HG02623 (cell line): Measurements from ENCODE around the gene CSAD.

Experiments used
- ATAC-seq: cut with Tn5 transposase; IDR thresholded peaks from one replicate; pipeline ENCODE4 v1.9.1; 2021; ENCODE audit warnings: moderate library complexity; ENCODE audit not compliant: unreplicated experiment

The CSAD gene, protein sequence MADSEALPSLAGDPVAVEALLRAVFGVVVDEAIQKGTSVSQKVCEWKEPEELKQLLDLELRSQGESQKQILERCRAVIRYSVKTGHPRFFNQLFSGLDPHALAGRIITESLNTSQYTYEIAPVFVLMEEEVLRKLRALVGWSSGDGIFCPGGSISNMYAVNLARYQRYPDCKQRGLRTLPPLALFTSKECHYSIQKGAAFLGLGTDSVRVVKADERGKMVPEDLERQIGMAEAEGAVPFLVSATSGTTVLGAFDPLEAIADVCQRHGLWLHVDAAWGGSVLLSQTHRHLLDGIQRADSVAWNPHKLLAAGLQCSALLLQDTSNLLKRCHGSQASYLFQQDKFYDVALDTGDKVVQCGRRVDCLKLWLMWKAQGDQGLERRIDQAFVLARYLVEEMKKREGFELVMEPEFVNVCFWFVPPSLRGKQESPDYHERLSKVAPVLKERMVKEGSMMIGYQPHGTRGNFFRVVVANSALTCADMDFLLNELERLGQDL

GRCh38 chr12:53180220-53180930, at the start of gene CSAD, which contains the start of gene ZNF740:
TSS of gene CSAD (minus strand) at chr12:53180925. CDS start at chr12:53173470, 7,455 bp downstream.
TSS of gene ZNF740 (plus strand) at chr12:53180722. CDS start at chr12:53181984, 1,262 bp downstream.
- peak; percentile 85 for ATAC-seq

DNA sequence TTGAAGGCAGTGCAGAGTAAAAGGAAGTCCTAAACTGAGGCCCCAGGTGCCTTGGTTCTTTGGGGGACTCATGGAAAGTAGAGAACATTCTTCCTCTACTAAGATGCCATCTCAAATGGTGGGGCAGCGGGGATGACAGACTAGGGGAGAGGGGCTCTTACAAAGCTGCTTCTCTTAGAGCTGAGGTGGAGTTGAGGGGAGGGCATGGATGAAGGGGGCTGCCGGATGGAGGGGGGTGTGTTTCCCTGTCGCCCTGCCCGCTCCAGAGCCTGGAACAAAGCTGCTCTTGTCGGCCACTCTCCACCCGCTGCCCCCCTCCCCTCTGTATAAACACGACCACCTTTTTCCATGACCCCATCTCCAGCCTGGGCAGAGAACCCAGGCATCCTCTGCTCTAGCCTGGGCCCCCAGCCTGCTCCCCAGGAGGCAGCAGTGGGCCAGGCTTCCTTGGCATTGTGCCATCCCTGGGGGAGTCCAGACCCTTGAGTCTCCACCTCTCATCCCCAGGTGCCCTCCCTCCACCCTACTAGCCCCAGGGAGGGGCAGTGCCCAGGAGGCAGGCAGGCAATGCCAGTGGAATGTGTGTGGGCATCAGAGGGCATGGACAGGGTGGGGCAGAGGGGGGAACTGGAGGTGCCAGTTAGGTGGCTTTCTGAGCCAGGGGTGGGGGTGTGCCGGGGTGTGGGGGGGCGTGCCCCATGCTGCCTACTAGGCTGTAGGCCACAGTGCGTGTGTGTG, 49.6 kb upstream of the CSAD start:
- ATAC-seq: no peak

DNA sequence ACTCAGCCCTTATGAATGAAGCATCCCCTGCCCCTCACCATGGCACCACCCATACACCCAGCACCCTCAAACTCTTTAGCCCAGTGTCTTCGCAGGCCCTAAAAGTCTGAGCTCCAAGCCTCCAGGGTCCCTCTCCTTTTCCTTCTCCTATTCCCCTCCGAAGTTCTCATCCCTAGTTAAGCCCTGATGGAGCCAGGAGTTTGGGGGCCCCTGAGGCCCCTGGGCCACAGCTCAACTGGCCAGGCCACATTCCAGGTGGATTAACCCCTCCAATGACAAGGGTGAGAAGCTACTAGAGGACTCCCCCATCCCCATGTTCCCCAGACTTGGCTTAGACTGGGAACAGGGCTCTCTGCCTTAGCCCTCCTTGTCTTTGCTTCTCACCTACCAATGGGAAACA, 48.7 kb upstream of the CSAD start:
- ATAC-seq: no peak

- ATAC-seq: no peak
Measured at GRCh38 chr12:53227836-53228235, 47.1 kb upstream of the CSAD start.

DNA sequence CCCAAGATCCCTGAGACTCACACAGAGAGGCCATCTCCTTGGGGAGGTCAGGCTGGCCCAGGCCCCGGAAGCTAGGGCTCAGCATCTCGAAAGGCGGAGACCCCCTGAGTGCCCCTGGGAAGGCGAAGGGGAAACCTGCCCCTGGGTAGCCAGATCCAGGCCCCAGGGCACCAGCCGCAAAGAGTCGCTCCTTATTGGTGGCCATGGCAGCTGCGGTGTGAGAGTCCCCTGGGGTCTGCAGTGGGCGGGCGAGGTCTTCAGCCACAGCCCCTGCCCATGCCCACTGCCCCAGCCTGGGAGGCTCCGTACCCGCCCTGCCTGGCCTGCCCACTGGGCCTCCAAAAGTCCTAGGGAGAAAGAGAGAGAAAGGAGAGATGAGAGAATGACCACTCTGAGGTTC, 46.6 kb upstream of the CSAD start:
- no peak for ATAC-seq

- ATAC-seq: no peak
Measured at GRCh38 chr12:53226815-53227214, 46.1 kb upstream of the CSAD start.

- ATAC-seq: no peak
Measured at GRCh38 chr12:53225635-53226424, 45.1 kb upstream of the CSAD start.

GRCh38 chr12:53224897-53225634, 44.3 kb upstream of the CSAD start:
- no peak for ATAC-seq

DNA sequence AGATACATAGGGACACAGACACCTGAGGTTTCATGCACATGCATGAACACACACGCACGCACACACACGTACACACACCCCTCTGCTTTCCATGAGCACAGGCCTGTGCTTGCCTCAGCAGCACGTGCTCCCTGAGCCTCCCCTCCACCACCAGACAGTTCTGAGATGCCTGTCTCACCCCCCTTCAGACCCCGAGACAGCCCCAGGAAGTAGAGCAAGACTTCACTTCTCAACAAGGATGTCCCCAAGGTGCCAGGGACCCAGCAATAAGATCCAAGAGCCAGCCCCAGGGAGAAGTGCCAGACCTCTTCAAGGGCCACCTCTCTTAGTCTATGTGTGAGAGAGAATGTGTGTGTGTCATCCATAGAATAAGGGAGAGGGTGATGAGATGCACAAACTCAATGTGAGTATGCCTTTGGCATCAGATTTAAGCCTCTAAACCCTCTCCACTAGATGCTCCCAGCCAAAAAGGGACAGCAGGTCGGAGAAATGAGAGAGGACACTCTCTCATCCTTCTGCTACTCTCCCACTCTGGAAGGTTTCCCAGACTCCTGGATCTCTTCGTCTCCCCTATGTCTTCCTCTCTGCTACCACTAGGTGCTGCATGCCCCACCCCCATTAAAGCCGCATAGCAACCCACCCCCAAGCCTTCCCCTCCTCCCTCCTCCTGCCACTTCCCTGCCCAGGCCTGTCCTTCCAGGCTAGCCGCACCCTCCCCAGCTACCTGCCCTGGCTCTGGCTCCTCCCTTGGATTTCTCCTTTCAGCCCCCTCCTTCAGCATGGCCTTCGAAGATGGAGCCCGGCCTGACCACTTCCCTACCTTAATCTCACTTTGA, 43.6 kb upstream of the CSAD start:
- ATAC-seq: no peak

DNA sequence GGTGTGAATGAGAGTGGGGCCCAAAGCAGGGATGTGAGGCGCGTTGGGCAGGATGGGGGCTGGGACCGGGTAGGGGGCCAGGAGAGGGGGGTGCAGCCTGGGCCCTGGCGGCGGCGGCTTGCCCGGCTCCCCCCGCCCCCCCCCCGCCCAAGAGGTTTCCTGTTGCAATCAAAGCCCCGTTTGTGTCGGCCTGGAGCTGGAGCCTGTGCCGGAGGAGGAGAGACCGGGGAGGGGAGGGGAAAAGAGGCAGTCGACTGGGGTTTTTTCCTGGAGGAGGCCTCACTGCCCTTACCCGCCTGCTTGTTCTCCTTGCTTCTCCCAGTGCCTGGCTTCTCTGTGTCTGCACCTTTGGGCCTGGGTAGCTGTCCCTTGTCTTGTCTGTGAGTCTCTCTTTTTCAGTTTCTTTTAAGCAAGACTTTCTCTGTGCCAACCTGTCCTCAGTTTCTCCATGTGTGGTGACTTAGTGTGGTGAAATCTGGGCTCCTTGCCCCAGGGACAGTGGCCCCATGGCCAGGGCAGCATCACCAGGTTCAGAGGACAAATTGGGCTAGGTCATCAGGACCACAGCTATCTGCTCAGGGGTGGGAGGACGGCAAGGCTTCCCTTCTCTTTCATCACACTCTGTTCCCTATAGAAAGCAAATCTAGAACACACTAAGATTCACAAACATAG, 42.8 kb upstream of the CSAD start:
- ATAC-seq: no peak

- ATAC-seq: no peak
Measured at GRCh38 chr12:53222806-53223261, 42.1 kb upstream of the CSAD start.

GRCh38 chr12:53222170-53222721, 41.5 kb upstream of the CSAD start:
- ATAC-seq: no peak

- peak; percentile 35 for ATAC-seq
Measured at GRCh38 chr12:53221203-53222080, 40.7 kb upstream of the CSAD start.

- ATAC-seq: peak; percentile 32
Measured at GRCh38 chr12:53220694-53221202, 40.0 kb upstream of the CSAD start.

GRCh38 chr12:53219956-53220693, 39.4 kb upstream of the CSAD start:
- ATAC-seq: peak; percentile 22
